AG04450 (cell line): ENCODE data around the gene COL21A1. TPM values are rescaled to one million over a fixed set of nuclear protein-coding genes. Genes with fewer than 3 reads are reported as not detected.

Source experiments
- CTCF ChIA-PET: fragments of 300-600, 350-600 bp; formaldehyde crosslinking; extraction: SDS; loops from one replicate; lab custom pipeline; 2022; ENCODE audit warnings: antibody characterized with exemption, inconsistent platforms; lab: Charles Lee
- POLR2A ChIA-PET: fragments of 350-600 bp; formaldehyde crosslinking; extraction: SDS; loops from one replicate; lab custom pipeline; 2021; ENCODE audit warnings: antibody characterized with exemption, inconsistent platforms; lab: Yijun Ruan, JAX
- DNase-seq: peaks from one replicate; pipeline ENCODE4 v3.0.0-alpha.2; 2011; ENCODE audit warnings: low read depth, low spot score
- H3K27ac ChIP-seq: one replicate; pipeline ENCODE4 v1.5.1; 2012; ENCODE audit warnings: low read depth, low read length, control low read depth
- H3K27me3 ChIP-seq: one replicate; pipeline ENCODE4 v1.6.0; 2012; ENCODE audit warnings: low read length; ENCODE audit not compliant: control insufficient read depth, insufficient read depth
- H3K4me3 ChIP-seq: 2 replicates; pipeline ENCODE4 v1.5.1; 2011; ENCODE audit warnings: mild to moderate bottlenecking, low read depth, low read length, control low read depth
- H3K9me3 ChIP-seq: 2 replicates; pipeline ENCODE4 v1.5.1; 2012; ENCODE audit warnings: low read length; ENCODE audit not compliant: control insufficient read depth, insufficient read depth
- polyA minus RNA-seq: library from RNA; depleted of rRNA, polyadenylated mRNA; stranded (reverse); fragments of >200 nt; gene quantifications from 2 replicates; pipeline ENCODE4 v1.2.3, GENCODE V29; 2011; rRNA and poly(A)+ RNA removed
- polyA plus RNA-seq: library from polyadenylated mRNA; depleted of rRNA; stranded (reverse); fragments of >200 nt; gene quantifications from 2 replicates; pipeline ENCODE4 v1.2.3, GENCODE V29; 2011; rRNA removed
- TF ChIP-seq, protein P1 (sequence below): IDR thresholded peaks from 2 replicates; pipeline ENCODE4 v1.5.1; 2011; ENCODE audit warnings: low read depth, low read length, control low read depth, inconsistent platforms

COL21A1 gene
- polyA plus RNA-seq (0.35 and 0.40 TPM in 2 replicates), polyA minus RNA-seq (0.14 and 0.17 TPM in 2 replicates)

- H3K4me3 ChIP-seq = peak within 1 kb of the TSS; percentile 49
- H3K27ac ChIP-seq = no peak within 1 kb of the TSS
- H3K9me3 ChIP-seq = no peaks in the 10 kb centered on the region
- ChIA-PET CTCF (interaction anchor here (1.1 kb wide), 1 partner anchor 970 kb away, joined by 3 read pairs; no protein-coding TSS in a partner anchor), POLR2A (no interaction called here)
- peaks cover 7% of the 10 kb centered on the region for H3K27me3 ChIP-seq
- DNase-seq = no peak
- TF ChIP-seq, protein P1, sequence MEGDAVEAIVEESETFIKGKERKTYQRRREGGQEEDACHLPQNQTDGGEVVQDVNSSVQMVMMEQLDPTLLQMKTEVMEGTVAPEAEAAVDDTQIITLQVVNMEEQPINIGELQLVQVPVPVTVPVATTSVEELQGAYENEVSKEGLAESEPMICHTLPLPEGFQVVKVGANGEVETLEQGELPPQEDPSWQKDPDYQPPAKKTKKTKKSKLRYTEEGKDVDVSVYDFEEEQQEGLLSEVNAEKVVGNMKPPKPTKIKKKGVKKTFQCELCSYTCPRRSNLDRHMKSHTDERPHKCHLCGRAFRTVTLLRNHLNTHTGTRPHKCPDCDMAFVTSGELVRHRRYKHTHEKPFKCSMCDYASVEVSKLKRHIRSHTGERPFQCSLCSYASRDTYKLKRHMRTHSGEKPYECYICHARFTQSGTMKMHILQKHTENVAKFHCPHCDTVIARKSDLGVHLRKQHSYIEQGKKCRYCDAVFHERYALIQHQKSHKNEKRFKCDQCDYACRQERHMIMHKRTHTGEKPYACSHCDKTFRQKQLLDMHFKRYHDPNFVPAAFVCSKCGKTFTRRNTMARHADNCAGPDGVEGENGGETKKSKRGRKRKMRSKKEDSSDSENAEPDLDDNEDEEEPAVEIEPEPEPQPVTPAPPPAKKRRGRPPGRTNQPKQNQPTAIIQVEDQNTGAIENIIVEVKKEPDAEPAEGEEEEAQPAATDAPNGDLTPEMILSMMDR = peak; percentile 41
Measured at GRCh38 chr6:56246881-56247653, at the start of gene COL21A1. COL21A1 (minus strand) TSS chr6:56247580; CDS start chr6:56182618, 64,962 bp downstream.

GRCh38 chr6:56293781-56294180 is 46.4 kb upstream of the COL21A1 start:
- no peak overlapping the region for H3K4me3 ChIP-seq
- H3K27me3 ChIP-seq = no peaks in the 10 kb centered on the region
- POLR2A ChIA-PET = no interaction called here
- CTCF ChIA-PET = interaction anchor here (1.7 to 4.8 kb wide), 10 partner anchors 194 to 1017 kb away, joined by 4 to 61 read pairs (median 16); no protein-coding TSS in a partner anchor
- no peaks in the 10 kb centered on the region for H3K9me3 ChIP-seq
- TF ChIP-seq, protein P1 = no peak
- DNase-seq = no peak
- no peak overlapping the region for H3K27ac ChIP-seq

- Histone ChIP-seq H3K4me3 (no peak overlapping the region), H3K9me3 (no peaks in the 10 kb centered on the region), H3K27ac (no peak overlapping the region), H3K27me3 (no peaks in the 10 kb centered on the region)
- DNase-seq = peak; percentile 41
- ChIA-PET CTCF (interaction anchor here (0.6 to 4.8 kb wide), 25 partner anchors 11 to 1016 kb away, joined by 3 to 61 read pairs (median 4); no protein-coding TSS in a partner anchor), POLR2A (no interaction called here)
- TF ChIP-seq, protein P1 = peak; percentile 70
Measured at GRCh38 chr6:56292505-56293181, 45.3 kb upstream of the COL21A1 start.

DNA sequence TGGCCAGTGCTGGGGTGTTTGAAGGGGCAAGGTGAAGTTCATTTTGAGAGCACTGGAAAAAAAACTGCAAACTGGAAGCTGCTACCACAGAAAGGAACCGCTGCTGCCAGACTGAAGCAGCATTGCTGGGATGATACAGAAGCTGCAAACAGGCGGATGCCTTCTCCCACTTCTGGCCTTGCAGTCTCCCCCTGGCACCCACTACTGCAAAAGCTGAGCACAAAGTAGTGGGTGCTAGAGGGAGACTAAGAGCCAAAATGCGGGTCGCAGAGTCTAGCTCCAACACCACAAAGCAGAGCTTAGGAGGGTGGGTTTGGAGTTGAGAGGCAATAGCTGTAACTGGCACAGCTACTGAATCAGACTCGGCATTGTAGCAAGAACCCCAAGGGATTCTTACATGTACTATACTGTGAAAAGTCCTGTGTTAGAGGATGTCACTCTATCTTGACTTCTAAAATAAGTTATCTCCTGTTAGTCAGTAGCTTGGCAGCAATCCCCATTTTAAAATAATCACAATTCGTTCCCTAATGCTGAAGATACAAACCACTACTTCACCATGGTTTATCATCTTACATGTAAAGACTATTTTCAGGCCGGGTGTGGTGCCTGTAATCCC is 44.0 kb upstream of the COL21A1 start:
- Histone ChIP-seq H3K27me3 (no peaks in the 10 kb centered on the region), H3K4me3 (no peak overlapping the region), H3K27ac (no peak overlapping the region), H3K9me3 (no peaks in the 10 kb centered on the region)
- TF ChIP-seq, protein P1 = no peak
- no peak for DNase-seq
- ChIA-PET CTCF (interaction anchor here (0.8 to 4.8 kb wide), 10 partner anchors 8 to 1015 kb away, joined by 3 to 61 read pairs (median 7); no protein-coding TSS in a partner anchor), POLR2A (no interaction called here)
